Measurements from ENCODE around the gene HRAS. TPM values are rescaled to one million over a fixed set of nuclear protein-coding genes. Genes with fewer than 3 reads are reported as not detected.

Gene HRAS
- total RNA-seq, 2 experiments from 2014 or later = 23.7 to 23.9 TPM

DNA sequence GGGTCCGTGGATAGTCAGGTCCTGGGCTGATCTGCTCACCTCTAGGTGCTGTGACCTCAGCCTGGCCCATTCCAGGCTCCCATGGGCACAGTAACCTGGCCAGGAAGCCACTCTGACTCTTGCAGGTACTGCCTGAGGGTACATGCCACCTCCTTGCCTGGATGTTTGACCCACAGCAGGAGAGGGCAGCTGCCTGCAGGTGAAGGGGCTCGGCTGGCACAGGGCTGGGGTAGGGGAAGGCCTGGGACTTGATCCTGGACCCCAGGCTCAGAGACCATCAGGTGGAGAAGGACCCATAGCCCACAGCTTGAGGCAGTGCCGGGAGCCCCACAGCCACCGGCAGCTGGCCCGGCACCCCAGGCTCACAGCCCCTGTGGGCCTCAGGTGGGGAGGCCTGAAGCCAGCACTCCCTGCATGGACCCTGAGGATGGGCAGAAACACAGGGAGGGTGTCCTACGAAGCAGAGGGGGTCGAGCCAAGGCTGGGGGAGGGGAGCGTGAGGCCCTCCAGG, 4.7 kb upstream of the HRAS start:
- ChIA-PET POLR2A (no interaction called here), CTCF (no interaction called here)
- H3K4me3 ChIP-seq (ENCODE audit: low read length) = no peak overlapping the region
- H3K4me1 Mint-ChIP-seq (ENCODE audit: low read depth) = peaks cover 16% of the 10 kb centered on the region
- H3K9me3 ChIP-seq (ENCODE audit: control insufficient read depth in 1 of 2, insufficient read depth in 1 of 2, low read length in 2 of 2) = no peaks in the 10 kb centered on the region
- H3K27ac ChIP-seq (ENCODE audit: low read depth in 1 of 2, low read length in 2 of 2) = no peak overlapping the region
- peaks cover 28% of the 10 kb centered on the region for H3K4me1 ChIP-seq (ENCODE audit: insufficient read depth, low read length)
- no peaks in the 10 kb centered on the region for H3K36me3 ChIP-seq (ENCODE audit: insufficient read depth, low read length)
- H3K27me3 Mint-ChIP-seq = no peaks in the 10 kb centered on the region
- H3K27me3 ChIP-seq (ENCODE audit: control insufficient read depth in 1 of 2, insufficient read depth in 2 of 2, low read length in 2 of 2) = no peaks in the 10 kb centered on the region
- peaks cover 4% of the 10 kb centered on the region for H3K36me3 Mint-ChIP-seq (ENCODE audit: low read depth)
- H3K27ac Mint-ChIP-seq = no peak overlapping the region
- intact Hi-C loops (cut with DNase I, micrococcal nuclease) = loop anchor here in 1 of 2 experiments (2.0 to 5.0 kb wide), 2 partner anchors 17 to 257 kb away; partner anchors contain the start of gene SLC25A22
- no peak for DNase-seq
- no peaks in the 10 kb centered on the region for H3K9me3 Mint-ChIP-seq
- no peak overlapping the region for H3K4me3 Mint-ChIP-seq
- TF ChIP-seq, protein P1, sequence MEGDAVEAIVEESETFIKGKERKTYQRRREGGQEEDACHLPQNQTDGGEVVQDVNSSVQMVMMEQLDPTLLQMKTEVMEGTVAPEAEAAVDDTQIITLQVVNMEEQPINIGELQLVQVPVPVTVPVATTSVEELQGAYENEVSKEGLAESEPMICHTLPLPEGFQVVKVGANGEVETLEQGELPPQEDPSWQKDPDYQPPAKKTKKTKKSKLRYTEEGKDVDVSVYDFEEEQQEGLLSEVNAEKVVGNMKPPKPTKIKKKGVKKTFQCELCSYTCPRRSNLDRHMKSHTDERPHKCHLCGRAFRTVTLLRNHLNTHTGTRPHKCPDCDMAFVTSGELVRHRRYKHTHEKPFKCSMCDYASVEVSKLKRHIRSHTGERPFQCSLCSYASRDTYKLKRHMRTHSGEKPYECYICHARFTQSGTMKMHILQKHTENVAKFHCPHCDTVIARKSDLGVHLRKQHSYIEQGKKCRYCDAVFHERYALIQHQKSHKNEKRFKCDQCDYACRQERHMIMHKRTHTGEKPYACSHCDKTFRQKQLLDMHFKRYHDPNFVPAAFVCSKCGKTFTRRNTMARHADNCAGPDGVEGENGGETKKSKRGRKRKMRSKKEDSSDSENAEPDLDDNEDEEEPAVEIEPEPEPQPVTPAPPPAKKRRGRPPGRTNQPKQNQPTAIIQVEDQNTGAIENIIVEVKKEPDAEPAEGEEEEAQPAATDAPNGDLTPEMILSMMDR (IDR thresholded peaks at IDR 0.05) = no peak
- ATAC-seq (ENCODE audit: poor library complexity) = no peak

DNA sequence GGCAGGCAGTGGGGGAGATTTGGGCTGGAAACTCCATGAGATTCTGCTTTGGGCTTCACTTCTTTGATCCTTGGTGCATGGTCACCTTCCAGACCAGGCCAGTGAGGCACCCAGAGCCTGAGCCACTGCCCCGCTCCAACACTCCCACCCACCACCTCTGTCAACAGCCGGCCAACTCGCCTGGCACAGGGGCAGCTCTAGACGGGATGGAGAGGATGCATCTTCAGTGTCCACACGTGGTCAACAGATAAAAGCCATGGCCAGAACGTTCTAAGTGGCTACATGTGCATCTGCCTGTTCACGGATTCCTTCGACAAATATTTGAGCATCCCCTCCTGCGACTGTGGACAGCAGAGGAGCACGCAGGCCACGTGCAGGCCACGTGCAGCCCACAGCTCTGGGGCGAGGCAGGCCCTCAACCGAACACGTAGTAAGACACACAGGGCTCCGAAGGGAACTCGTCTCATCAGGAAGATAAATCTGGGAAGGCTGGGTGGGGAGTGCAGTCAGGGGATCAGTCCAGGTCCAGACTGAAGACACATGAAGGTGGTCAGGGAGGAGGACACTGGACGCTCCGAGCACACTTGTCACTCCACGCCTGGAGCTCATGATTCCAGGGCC, 3.2 kb upstream of the HRAS start:
- peaks cover 2% of the 10 kb centered on the region for H3K36me3 ChIP-seq (ENCODE audit: insufficient read depth, low read length)
- ChIA-PET CTCF (no interaction called here), POLR2A (no interaction called here)
- Mint-ChIP-seq H3K4me1 (ENCODE audit: low read depth) (peaks cover 16% of the 10 kb centered on the region), H3K4me3 (peak overlapping the region; percentile 15), H3K36me3 (ENCODE audit: low read depth) (peaks cover 4% of the 10 kb centered on the region), H3K27me3 (no peaks in the 10 kb centered on the region), H3K9me3 (no peaks in the 10 kb centered on the region), H3K27ac (peak overlapping the region; percentile 53)
- no peak overlapping the region for H3K27ac ChIP-seq (ENCODE audit: low read depth in 1 of 2, low read length in 2 of 2)
- intact Hi-C loops (cut with DNase I, micrococcal nuclease) = loop anchor here in 1 of 2 experiments (2.0 to 5.0 kb wide), 2 partner anchors 18 to 259 kb away; partner anchors contain the start of gene SLC25A22
- H3K9me3 ChIP-seq (ENCODE audit: control insufficient read depth in 1 of 2, insufficient read depth in 1 of 2, low read length in 2 of 2) = no peaks in the 10 kb centered on the region
- no peaks in the 10 kb centered on the region for H3K27me3 ChIP-seq (ENCODE audit: control insufficient read depth in 1 of 2, insufficient read depth in 2 of 2, low read length in 2 of 2)
- H3K4me1 ChIP-seq (ENCODE audit: insufficient read depth, low read length) = peaks cover 42% of the 10 kb centered on the region
- DNase-seq (peak in 1 of 14 experiments; percentile 43), ATAC-seq (ENCODE audit: poor library complexity) (no peak)
- H3K4me3 ChIP-seq (ENCODE audit: low read length) = no peak overlapping the region
- TF ChIP-seq, protein P1 (IDR thresholded peaks at IDR 0.05) = no peak

DNA sequence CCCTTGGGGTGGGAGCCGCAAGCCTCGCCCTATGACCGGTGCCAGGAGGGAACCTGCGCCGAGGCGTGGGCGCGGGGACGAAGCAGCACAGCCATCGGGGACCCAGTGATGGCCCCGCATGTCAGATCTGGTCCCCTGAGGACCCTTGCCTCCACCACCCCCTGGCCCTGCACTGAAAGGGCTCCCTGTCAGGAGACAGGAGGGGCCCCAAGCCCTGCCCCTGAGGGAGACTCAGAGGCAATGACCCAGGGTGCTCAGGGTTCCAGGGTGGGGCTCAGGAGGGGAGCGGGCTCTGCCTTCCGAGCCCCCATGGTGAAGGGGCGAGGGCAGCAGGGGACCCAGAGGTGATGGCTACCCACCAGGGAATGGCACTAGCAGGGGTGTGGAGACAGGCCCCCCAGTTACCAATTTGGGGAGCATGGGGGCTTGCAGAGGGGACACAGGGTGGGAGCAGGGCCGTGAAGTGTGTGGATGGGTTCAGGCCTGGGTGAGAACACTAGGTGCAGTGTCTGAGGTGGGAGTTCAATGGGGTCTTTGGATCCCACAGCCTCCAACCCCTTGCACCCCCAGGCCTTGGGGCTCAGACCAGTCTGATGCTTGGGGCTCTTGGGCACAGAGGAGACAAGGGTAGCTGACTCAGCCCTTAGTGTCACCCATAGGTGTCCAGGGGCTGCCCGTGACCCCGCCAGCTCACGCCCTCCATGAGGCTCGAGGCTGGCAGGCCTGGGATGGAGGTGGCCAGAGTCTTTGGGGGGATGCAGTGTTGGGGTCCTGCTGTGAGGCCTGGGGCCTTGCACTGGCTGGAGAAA, 2.5 kb upstream of the HRAS start:
- intact Hi-C loops (cut with DNase I, micrococcal nuclease) = loop anchor here (2.0 to 5.0 kb wide), 4 partner anchors 19 to 259 kb away; partner anchors contain the start of gene SLC25A22 (in 1 of the 2)
- H3K36me3 Mint-ChIP-seq (ENCODE audit: low read depth) = peaks cover 4% of the 10 kb centered on the region
- no peak for ATAC-seq (ENCODE audit: poor library complexity)
- peaks cover 16% of the 10 kb centered on the region for H3K4me1 Mint-ChIP-seq (ENCODE audit: low read depth)
- no peaks in the 10 kb centered on the region for H3K9me3 Mint-ChIP-seq
- Histone ChIP-seq H3K4me1 (ENCODE audit: insufficient read depth, low read length) (peaks cover 44% of the 10 kb centered on the region), H3K9me3 (ENCODE audit: control insufficient read depth in 1 of 2, insufficient read depth in 1 of 2, low read length in 2 of 2) (no peaks in the 10 kb centered on the region), H3K4me3 (ENCODE audit: low read length) (peak overlapping the region; percentile 59), H3K27me3 (ENCODE audit: control insufficient read depth in 1 of 2, insufficient read depth in 2 of 2, low read length in 2 of 2) (no peaks in the 10 kb centered on the region), H3K36me3 (ENCODE audit: insufficient read depth, low read length) (peaks cover 9% of the 10 kb centered on the region), H3K27ac (ENCODE audit: low read depth in 1 of 2, low read length in 2 of 2) (peak overlapping the region in 1 of 2 donors; percentile 25)
- H3K4me3 Mint-ChIP-seq = peak overlapping the region; percentile 79
- TF ChIP-seq, protein P1 (IDR thresholded peaks at IDR 0.05) = no peak
- H3K27me3 Mint-ChIP-seq = no peaks in the 10 kb centered on the region
- ChIA-PET POLR2A (interaction anchor here (0.7 to 3.3 kb wide), 5 partner anchors 9 to 331 kb away, joined by 3 to 18 read pairs (median 13); partner anchors contain the start of genes BET1L, PHRF1 and RIC8A), CTCF (interaction anchor here (1.1 kb wide), 1 partner anchor 19 kb away, joined by 3 read pairs; no protein-coding TSS in a partner anchor)
- H3K27ac Mint-ChIP-seq = peak overlapping the region; percentile 53
- peak in 1 of 14 experiments; percentile 44 for DNase-seq

Data from CD4-positive, alpha-beta T cell (primary cell).